Measurements from ENCODE around the gene RASGEF1B. TPM values are rescaled to one million over a fixed set of nuclear protein-coding genes. Genes with fewer than 3 reads are reported as not detected.

Gene RASGEF1B
- total RNA-seq: 1.7 and 2.1 TPM in 2 replicates

DNA sequence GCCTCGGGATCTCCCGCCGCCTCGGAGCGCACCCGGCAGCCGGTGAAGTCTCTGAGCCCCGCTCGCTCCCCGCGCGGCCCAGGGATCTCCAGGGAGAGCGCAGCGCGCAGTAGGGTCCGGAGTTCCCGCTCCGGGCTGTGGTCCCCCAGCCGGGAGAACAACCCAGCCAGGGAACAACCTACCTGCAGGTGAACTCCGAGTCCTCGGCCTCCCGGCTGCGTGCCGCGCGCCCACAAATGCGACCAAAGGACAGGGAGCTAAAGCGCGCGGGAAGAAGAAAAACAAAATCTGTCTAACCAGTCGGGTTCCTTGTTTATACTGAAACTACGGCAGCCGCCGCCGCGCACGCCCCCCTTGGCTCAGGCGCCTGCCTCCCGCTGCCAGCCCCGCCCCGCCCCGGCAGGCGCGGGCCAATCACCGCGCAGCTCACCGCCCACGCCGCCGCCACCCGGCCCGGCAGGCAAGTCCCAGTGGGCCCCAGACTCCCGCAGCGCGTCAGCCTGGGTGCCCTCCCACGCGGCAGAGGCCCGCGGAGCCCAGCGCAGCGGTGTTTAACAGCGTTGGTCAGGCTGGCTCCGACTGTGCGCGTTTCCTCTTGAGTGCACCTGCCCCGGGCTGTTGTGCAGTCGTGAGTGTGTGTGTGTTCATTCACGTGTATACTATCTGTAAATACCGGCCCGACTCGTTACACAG, at the start of gene RASGEF1B:
RASGEF1B (minus strand) TSS at position 320 of the 693 bp plus-strand sequence. CDS start 12,399 bp downstream, outside the sequence.

